ENCODE results near the gene MRPS2. TPM values are rescaled to one million over a fixed set of nuclear protein-coding genes. Genes with fewer than 3 reads are reported as not detected.

Gene MRPS2
- total RNA-seq, 1 experiment from 2014 or later: 81.0 TPM

DNA sequence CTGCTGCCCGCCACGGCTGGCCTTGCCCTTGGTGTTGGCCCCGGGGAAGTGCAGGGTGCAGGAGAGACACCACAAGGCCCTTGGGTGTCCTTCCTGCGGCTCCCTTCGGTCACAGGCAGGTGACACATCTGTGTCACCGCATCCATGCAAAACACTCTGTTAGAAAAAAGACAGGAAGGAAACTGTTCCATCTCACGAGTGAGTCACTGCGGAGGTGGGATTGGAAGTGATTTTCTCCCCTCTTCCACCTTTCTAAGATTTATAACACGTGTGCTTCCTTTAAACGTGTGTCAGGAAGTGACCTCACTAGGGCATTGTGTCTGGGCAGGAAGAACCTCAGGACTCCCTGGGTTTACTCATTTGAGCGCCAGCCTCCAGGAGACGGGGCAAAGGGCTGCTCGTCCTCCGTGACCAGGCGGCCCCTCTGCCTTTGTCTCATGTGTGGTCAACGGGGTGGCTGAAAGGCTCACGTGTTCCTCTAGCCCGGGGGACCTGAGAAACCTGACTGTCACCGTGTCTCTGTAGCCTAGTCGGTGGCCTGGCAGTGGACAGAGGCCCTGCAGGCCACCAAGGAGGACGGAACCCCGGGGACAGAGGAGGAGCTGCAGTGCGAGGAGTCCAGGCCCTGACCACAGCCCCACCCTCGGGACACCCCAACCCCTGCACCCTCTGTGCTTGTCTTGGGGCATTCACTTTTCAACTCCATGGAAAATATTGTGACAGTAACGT, 15.8 kb downstream of the MRPS2 start:
- no peaks in the 10 kb centered on the region for H3K79me1 ChIP-seq (ENCODE audit: insufficient read depth, low read depth, low read length, poor library complexity, severe bottlenecking)
- 0 out of 2 replicates have a peak, but pooled peaks cover 2% of the 10 kb centered on the region for H3K4me1 ChIP-seq (ENCODE audit: insufficient read depth, low read length)
- no peak overlapping the region for H3K23ac ChIP-seq (ENCODE audit: insufficient read length, low read depth, low read length)
- H2AK5ac ChIP-seq (ENCODE audit: insufficient read length, low read length): no peak overlapping the region
- Mint-ChIP-seq H3K27me3 (ENCODE audit: low read depth) (peaks cover 2% of the 10 kb centered on the region; the same call in 1 of the 2 replicates), H3K36me3 (ENCODE audit: insufficient read depth in 1 of 3, low read depth in 3 of 3) (no peaks in the 10 kb centered on the region), H3K27ac (no peak overlapping the region), H3K4me1 (peaks cover 3 to 6% of the 10 kb centered on the region in 2 experiments; a peak in 1 of 4 replicates), H3K9me3 (peaks cover 0 to 5% of the 10 kb centered on the region in 2 experiments; a peak in 2 of 5 replicates), H3K4me3 (no peak overlapping the region)
- H4K20me1 ChIP-seq (ENCODE audit: control insufficient read depth, insufficient read depth, insufficient read length): no peaks in the 10 kb centered on the region
- H3K14ac ChIP-seq (ENCODE audit: insufficient read depth, low read length): no peak overlapping the region
- no peak overlapping the region for H2BK120ac ChIP-seq (ENCODE audit: low read depth, low read length, poor library complexity, severe bottlenecking)
- no peaks in the 10 kb centered on the region for H3K79me2 ChIP-seq (ENCODE audit: insufficient read depth, low read length)
- H4K8ac ChIP-seq (replicated peaks; ENCODE audit: insufficient read length, low read depth, low read length): no peak overlapping the region
- H3K9me3 ChIP-seq (ENCODE audit: control insufficient read depth, low read depth, low read length): no peaks in the 10 kb centered on the region
- H2BK12ac ChIP-seq (ENCODE audit: insufficient read length, low read depth, low read length): no peak overlapping the region
- H3K9ac ChIP-seq (ENCODE audit: extremely low read depth, insufficient read length, low read length): no peak overlapping the region
- no peak overlapping the region for H2BK5ac ChIP-seq (ENCODE audit: insufficient read length, low read length)
- H3K23me2 ChIP-seq (ENCODE audit: insufficient read length, low read depth, low read length, poor library complexity, severe bottlenecking): no peaks in the 10 kb centered on the region
- no peak overlapping the region for H3K4ac ChIP-seq (ENCODE audit: low read depth, low read length)
- DNase-seq: peak; percentile 15
- H3K56ac ChIP-seq (ENCODE audit: insufficient read length, low read depth, low read length): no peak overlapping the region
- no peaks in the 10 kb centered on the region for H3K27me3 ChIP-seq (ENCODE audit: insufficient read depth, low read length)
- H3K27ac ChIP-seq (ENCODE audit: insufficient read length, low read depth, low read length): no peak overlapping the region
- no peak overlapping the region for H3T11ph ChIP-seq (ENCODE audit: low read length)
- H3K4me2 ChIP-seq (ENCODE audit: insufficient read depth, insufficient read length, low read length): no peak overlapping the region
- no peak overlapping the region for H2BK15ac ChIP-seq (ENCODE audit: low read depth, low read length)
- H3K18ac ChIP-seq (ENCODE audit: insufficient read length, low read depth, low read length): no peak overlapping the region
- H4K5ac ChIP-seq (ENCODE audit: insufficient read length, low read depth, low read length): no peak overlapping the region
- H4K91ac ChIP-seq (ENCODE audit: insufficient read length, low read depth, low read length): no peak overlapping the region
- no peak overlapping the region for H2AFZ ChIP-seq (ENCODE audit: low read length)
- no CpG with 5 or more reads among the region's 25 CpGs for WGBS (ENCODE audit: extremely low coverage, insufficient read length, low lambda C conversion rate)
- TF ChIP-seq, protein P1, sequence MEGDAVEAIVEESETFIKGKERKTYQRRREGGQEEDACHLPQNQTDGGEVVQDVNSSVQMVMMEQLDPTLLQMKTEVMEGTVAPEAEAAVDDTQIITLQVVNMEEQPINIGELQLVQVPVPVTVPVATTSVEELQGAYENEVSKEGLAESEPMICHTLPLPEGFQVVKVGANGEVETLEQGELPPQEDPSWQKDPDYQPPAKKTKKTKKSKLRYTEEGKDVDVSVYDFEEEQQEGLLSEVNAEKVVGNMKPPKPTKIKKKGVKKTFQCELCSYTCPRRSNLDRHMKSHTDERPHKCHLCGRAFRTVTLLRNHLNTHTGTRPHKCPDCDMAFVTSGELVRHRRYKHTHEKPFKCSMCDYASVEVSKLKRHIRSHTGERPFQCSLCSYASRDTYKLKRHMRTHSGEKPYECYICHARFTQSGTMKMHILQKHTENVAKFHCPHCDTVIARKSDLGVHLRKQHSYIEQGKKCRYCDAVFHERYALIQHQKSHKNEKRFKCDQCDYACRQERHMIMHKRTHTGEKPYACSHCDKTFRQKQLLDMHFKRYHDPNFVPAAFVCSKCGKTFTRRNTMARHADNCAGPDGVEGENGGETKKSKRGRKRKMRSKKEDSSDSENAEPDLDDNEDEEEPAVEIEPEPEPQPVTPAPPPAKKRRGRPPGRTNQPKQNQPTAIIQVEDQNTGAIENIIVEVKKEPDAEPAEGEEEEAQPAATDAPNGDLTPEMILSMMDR (conservative IDR thresholded peaks at IDR 0.05): no peak
- no peak overlapping the region for H2BK20ac ChIP-seq (ENCODE audit: low read depth, low read length, poor library complexity, severe bottlenecking)

All from H9 (cell line).